Measurements from ENCODE around the gene LRFN2. TPM values are rescaled to one million over a fixed set of nuclear protein-coding genes. Genes with fewer than 3 reads are reported as not detected.

LRFN2 gene
- total and polyA plus RNA-seq, 2 donors from 2014 or later = not detected

GRCh38 chr6:40477246-40478126, 109.7 kb downstream of the LRFN2 start:
- H3K27ac ChIP-seq (ENCODE audit: low read depth in 2 of 2, low read length in 2 of 2) = no peak overlapping the region
- DNase-seq (peak in 2 of 5 donors; percentile 29 to 46), FAIRE-seq (no peak)
- no peaks in the 10 kb centered on the region for H3K27me3 ChIP-seq (ENCODE audit: control insufficient read depth, insufficient read depth, low read length)
- H3K4me1 ChIP-seq (ENCODE audit: control insufficient read depth in 2 of 3, insufficient read depth in 2 of 3, low read depth in 1 of 3, low read length in 3 of 3) = peaks cover 0 to 4% (median 0%) of the 10 kb centered on the region in 3 donors
- TF ChIP-seq CTCF (IDR thresholded peaks at IDR 0.05; ENCODE audit: borderline replicate concordance, extremely low read depth, insufficient read depth) = no peak
- H3K36me3 ChIP-seq (ENCODE audit: control insufficient read depth in 2 of 3, insufficient read depth in 3 of 3, low read length in 3 of 3) = no peaks in the 10 kb centered on the region
- no peak overlapping the region for H3K4me3 ChIP-seq (ENCODE audit: low read length in 3 of 3)
- H3K9me3 ChIP-seq (ENCODE audit: control insufficient read depth in 2 of 3, insufficient read depth in 1 of 3, low read length in 3 of 3) = no peaks in the 10 kb centered on the region
- H3K9ac ChIP-seq (ENCODE audit: low read length in 3 of 3) = no peak overlapping the region
- intact Hi-C loops (cut with DNase I) = no loop called here

GRCh38 chr6:40476673-40477072, 110.5 kb downstream of the LRFN2 start:
- Histone ChIP-seq H3K27me3 (ENCODE audit: control insufficient read depth, insufficient read depth, low read length) (no peaks in the 10 kb centered on the region), H3K4me1 (ENCODE audit: control insufficient read depth in 2 of 3, insufficient read depth in 2 of 3, low read depth in 1 of 3, low read length in 3 of 3) (peaks cover 0 to 4% (median 0%) of the 10 kb centered on the region in 3 donors), H3K4me3 (ENCODE audit: low read length in 3 of 3) (no peak overlapping the region), H3K27ac (ENCODE audit: low read depth in 2 of 2, low read length in 2 of 2) (no peak overlapping the region), H3K9me3 (ENCODE audit: control insufficient read depth in 2 of 3, insufficient read depth in 1 of 3, low read length in 3 of 3) (no peaks in the 10 kb centered on the region), H3K9ac (ENCODE audit: low read length in 3 of 3) (no peak overlapping the region), H3K36me3 (ENCODE audit: control insufficient read depth in 2 of 3, insufficient read depth in 3 of 3, low read length in 3 of 3) (no peaks in the 10 kb centered on the region)
- intact Hi-C loops (cut with DNase I) = no loop called here
- no peak for TF ChIP-seq CTCF (IDR thresholded peaks at IDR 0.05; ENCODE audit: borderline replicate concordance, extremely low read depth, insufficient read depth)
- DNase-seq = no peak
- FAIRE-seq = no peak

GRCh38 chr6:40474937-40475336, 112.2 kb downstream of the LRFN2 start:
- no peaks in the 10 kb centered on the region for H3K36me3 ChIP-seq (ENCODE audit: control insufficient read depth in 2 of 3, insufficient read depth in 3 of 3, low read length in 3 of 3)
- FAIRE-seq (no peak), DNase-seq (no peak)
- H3K4me1 ChIP-seq (ENCODE audit: control insufficient read depth in 2 of 3, insufficient read depth in 2 of 3, low read depth in 1 of 3, low read length in 3 of 3) = peaks cover 0 to 4% (median 0%) of the 10 kb centered on the region in 3 donors
- intact Hi-C loops (cut with DNase I) = no loop called here
- no peaks in the 10 kb centered on the region for H3K9me3 ChIP-seq (ENCODE audit: control insufficient read depth in 2 of 3, insufficient read depth in 1 of 3, low read length in 3 of 3)
- no peak overlapping the region for H3K4me3 ChIP-seq (ENCODE audit: low read length in 3 of 3)
- no peak for TF ChIP-seq CTCF (IDR thresholded peaks at IDR 0.05; ENCODE audit: borderline replicate concordance, extremely low read depth, insufficient read depth)
- H3K9ac ChIP-seq (ENCODE audit: low read length in 3 of 3) = no peak overlapping the region
- H3K27me3 ChIP-seq (ENCODE audit: control insufficient read depth, insufficient read depth, low read length) = no peaks in the 10 kb centered on the region
- H3K27ac ChIP-seq (ENCODE audit: low read depth in 2 of 2, low read length in 2 of 2) = no peak overlapping the region

Measured in kidney (tissue), 14 donors.